ENCODE results near the gene GCN1.

GRCh38 chr12:120158351-120158750 is 36.2 kb downstream of the GCN1 start:
- TF ChIP-seq POLR2AphosphoS5 (IDR thresholded peaks at IDR 0.05; ENCODE audit: borderline replicate concordance, low read depth, low read length) (no peak), EZH2 (IDR thresholded peaks at IDR 0.05) (no peak), FOXP2 (optimal IDR thresholded peaks at IDR 0.05; ENCODE audit: control extremely low read depth, extremely low read length, insufficient read depth) (no peak)

Measured in SK-N-MC (cell line).